Measurements from ENCODE around the gene ICA1L.

The ICA1L gene

DNA sequence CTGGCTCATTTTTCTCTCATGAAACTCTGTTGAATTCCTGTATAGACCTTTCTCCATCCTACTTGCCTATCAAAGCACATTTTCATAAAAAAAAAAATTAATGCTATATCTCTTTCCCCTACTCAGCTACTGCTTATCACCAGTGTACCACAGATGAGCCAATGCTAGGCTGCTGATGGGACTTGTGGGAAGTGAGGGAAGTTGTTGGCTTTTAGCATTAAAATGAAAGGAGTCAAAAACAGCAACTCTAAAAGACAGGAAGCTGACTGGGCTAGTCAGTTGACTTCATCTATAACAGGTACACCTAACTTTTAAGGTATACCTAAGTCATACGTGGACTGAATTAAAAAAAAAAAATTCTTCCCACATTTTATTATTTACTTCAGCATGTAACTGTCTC lies 134.7 kb downstream of the ICA1L start:
- no peak for DNase-seq (ENCODE audit: low read depth)

DNA sequence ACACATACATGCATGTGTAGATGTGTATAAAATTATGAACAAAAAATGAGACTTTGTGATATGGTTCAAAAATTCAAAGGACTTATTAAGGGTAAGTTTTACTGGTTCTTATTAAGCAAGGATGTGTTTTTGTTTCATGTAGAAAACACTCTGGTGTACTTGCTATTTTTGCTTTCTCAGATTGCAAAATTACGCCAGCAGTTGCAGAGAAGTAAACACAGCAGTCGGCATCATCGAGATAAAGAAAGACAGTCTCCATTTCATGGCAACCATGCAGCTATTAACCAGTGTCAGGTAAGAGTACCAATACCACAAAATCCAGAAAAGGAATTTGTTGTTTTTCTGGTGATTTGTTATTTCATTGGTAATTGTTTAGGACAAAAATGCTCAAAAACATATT lies 145.5 kb downstream of the ICA1L start:
- DNase-seq (ENCODE audit: low read depth) = no peak

DNA sequence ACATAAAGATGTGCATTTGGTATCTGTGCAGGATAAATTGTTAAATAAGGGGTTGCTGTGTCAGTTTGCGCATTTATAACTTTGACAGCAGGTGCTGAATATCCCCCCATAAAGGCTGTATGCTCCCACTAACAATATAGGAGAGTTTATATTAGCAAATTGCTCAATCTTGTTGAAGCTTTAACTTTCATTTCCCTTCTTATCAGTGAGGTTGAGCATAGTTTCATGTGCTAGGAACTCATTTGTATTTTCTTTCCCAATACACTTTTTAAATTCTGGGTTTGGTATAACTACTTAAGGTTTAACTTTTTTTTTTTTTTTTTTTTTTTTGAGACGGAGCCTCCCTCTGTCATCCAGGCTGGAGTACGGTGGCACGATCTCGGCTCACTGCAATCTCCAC lies 147.8 kb downstream of the ICA1L start:
- DNase-seq (ENCODE audit: low read depth) = no peak
